GM21447 (cell line): ENCODE measurements around the gene EBPL.

Experiments used
- ATAC-seq: cut with Tn5 transposase; IDR thresholded peaks from one replicate; pipeline ENCODE4 v1.9.1; 2021; ENCODE audit not compliant: unreplicated experiment

The EBPL gene

DNA sequence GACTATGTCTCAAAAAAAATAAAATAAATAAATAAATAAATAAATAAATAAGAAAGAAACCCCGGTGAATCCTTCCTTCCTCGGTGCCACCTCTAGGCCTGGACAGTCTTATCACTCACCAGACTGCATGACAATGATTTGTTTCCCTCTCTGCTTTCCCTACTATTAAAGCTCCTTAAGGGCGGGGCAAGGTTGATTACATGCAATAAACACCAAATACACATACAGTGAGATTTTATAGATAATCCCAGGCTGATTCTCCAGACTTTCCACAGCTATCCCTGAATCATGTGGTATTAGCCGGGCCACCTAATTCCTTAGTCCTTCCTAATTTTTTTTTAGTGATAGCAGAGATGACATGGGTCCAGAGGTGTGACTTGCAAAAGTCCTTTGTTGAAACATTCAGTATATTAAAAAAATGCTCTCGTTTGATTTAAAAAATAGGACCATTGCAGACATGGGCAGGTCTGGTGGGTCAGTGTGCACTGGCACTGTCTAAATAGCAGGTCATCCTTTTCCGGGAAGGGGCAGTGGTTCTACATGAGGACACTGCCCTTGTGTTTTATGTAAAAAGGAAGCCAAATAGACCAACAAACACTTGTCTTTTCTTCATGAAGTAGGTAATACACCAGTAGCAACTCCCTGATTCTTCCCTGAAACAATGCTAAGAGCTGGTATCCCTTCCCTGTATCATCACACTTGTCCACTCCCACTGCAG lies 14.5 kb downstream of the EBPL start:
- no peak for ATAC-seq

DNA sequence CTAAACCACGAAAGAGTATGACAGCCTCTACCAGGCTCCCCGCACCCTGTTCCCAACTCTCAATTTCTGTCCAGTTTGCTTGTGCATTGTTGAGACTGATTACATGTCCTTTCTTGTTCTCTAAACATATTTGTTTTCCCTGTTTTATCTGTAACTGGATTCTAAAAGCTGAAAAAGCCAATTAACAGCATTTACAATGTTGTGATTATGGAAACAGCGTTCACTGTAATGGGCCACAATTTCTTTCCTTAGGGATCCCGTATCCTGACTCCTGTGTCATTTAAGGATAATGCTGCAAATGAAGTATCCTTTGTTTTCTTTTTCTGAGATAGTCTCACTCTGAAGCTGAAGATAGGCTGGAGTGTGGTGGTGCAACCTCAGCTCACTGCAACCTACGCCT lies 20.5 kb downstream of the EBPL start:
- no peak for ATAC-seq

DNA sequence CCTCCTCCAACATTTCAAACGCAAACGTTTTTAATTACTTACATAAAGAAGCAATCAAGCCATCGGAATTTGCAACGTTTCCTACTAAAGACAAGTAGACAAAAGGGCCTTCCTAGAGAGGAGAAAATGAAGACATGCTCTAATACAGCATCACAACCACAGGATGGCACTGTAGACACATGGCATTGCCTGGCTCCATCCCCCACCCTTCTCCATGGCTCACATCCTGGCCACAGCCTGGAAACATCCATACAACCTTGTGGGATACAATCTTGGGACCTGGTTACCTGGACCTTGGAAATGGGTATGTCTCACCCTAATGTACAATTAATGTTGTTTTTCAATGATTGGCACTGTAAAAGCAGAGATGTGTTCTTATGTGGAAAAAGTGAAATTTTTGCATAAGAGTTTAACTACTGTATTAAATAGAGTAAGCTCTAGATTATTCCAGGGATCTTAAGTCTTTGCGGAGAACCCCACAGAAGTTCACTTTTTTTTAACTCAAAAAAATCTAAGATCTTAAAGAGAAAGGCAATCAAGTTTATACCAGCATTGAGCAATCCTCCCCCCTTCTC lies 21.5 kb downstream of the EBPL start:
- no peak for ATAC-seq

DNA sequence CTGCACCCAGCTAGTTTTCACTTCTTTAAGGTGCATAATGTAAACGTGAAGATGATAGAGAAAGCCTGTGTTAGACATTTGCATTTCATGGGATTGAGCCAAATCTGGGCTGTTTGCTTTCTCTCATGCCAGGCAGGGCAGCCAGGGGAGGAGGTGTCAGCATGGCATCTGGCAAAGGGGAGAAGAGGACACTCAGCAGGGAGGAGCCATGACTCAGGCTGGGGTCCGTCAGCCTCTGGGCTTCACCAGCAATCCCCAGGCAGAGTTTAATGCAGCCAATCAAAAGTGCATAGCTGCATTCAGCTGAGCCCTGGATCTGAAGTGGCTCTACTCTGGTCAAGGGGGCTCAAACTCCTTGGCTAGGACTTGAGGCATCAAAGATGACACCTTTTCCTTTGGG lies 23.5 kb downstream of the EBPL start:
- no peak for ATAC-seq

DNA sequence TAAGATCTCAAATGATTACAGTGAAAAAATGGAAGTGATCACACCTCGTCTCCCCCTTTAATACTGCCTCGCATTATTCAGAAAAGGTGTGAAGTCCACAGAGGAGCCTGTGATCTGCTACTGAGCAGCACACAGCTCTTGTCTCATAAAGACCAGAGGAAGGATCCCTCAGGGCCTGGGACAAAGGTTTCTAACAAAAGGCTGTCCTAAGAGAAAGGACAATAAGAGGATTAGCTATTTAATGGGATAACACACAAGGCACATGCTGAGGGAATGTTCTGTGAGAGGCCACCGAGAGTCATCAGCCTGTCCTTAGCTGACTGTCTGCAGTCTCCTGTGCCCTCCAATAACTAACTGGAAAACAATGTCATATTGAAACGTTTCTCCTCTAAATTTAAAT lies 26.7 kb downstream of the EBPL start:
- no peak for ATAC-seq

DNA sequence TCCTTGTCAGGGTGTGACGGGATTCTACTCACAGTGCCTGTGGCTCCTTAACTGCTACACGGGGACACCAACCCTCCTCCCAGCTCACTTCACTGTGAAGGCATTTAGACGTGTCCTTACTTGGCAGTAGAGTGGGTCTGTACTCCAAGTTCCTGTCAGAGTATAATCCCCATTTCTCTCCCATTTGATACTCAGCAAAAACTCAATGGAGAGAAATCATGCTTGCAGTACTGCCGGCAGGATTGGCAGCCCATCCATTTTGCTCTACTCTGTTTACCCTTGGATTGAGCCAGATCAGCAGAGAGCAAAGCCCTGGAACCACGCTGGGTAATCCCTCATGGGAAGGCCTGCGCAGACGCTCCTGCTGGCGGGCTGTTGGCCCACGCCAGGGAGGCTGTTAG lies 34.0 kb downstream of the EBPL start:
- no peak for ATAC-seq

DNA sequence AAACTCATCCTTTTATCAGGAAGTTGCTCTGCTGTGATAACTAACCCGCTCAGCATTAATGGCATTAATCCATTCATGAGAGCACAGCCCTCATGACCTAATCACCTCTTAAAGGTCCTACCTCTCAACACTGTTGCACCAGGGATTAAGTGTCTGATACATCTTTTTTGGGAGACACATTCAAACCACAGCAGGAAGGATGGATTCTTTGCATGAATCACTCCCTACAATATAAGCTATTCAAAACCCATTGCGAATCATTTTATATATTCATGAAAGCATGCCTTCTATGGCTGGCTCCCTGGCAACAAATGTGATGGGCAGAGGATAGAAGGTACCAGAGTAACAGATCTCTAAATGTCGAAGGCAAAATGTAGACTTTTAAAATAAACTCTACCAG lies 35.4 kb downstream of the EBPL start:
- ATAC-seq: no peak

DNA sequence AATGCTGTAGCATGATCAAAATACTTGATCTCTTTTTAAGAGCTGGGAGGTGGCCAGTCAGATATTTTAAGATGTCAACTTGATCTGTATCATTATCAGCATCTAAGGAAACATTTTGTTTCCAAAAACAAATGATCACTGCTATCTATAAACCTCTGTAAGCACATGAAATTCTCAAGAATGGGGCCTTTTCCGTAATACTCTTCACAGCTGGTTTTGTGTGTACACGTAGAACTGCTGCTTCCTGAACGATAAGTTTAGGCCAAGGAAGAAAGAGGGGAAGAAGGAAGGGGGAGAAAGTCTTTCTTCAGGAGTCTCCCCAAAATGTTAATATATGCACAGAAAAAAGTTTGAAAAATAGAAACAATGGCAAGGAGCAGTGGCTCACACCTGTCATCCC lies 37.3 kb downstream of the EBPL start:
- ATAC-seq: no peak

DNA sequence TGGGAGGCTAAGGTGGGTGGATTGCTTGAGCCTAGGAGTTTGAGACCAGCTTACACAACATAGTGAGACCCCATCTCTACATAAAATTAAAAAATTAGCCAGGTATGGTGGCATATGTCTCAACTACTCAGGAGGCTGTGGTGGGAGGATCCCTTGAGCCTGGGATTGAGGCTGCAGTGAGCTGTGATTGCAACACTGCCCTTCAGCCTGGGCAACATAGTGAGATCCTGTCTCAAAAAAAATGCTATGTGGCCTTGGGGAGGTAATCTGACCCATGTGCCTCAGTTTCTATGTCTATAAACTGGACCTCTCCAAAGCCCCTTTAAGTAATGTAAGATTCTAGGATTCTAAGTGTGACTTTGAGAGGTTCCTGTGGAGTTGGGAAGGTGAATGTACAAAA lies 37.8 kb downstream of the EBPL start:
- no peak for ATAC-seq

DNA sequence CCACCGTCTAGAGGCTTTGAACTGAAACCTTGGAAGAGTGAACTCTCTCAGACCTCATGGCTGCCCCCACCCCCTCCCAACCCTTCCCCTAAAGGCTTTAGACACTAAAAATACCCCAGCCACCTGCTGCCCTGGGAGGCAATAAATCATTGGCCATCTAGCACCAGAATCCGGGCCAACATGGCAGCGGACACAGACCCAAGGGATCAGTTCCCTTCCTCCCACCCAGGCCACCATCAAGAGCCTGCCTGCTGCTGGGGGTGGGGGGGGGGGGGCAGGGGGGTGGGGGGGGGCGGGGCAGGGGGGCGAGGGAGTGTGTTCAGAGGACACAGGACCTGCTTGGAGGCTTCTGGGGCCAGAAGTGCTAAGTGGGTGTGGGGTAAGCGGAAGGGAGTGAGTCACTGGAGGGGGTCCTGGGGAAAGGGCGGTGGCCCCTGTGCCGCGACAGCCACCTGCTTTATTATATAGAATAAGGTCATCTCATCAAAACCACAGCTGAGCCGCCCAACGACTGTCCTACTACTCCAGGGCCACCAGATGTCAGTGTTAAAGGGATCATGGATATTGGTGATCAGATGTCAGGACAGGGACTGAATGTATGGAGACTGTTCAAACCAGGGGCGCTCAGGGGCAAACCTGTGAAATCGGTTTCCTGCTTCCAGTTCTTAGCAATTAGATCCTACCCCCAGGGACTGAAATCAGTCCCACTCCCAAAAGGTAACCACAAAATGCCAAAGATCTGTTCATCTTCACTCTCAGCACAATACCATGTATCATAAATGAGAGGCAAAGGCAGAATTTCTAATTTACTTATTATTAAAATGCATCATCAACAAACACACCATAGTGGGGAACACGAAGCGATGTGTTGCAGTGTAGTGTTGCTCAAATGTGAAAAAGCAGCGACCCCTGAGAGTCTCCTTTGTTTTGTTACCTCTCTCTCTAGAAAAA lies 38.7 kb downstream of the EBPL start:
- ATAC-seq: no peak

DNA sequence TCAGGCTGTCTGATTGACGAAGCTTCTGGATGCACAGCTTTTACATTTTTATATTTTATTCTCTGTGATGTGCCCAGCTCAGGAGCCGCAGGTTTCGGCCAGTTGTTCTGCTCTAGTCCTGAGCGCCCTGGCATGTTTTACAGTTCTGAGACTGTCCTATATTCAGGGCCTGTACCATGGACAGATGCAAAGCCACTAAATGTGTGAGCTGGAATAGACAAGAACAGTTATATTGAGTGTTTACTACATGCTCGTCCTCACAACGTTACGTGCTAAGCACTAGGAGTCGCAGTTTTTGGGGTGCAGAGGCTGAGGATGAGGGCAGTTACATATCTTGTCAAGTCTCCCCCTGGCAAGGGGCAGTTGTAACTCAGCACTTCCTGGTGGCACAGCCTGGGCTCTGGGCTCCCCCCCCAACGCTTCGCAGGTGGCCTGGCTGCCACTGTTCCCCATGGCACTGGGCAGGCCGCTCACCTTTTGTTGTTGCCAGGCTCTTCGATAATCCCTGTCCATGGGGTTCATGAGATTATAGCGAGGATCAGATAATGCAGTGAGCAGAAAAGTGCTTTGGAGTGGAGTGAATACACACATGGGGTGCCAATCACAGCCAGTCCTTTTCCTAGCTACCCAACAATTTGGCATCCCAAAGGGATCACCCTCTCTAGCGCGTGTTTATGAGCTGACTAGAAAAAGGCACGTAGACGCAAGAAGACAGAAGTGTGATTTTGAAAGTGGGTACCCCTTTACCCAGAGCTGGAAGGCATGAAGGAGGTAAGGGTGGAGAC lies 39.5 kb downstream of the EBPL start:
- ATAC-seq: no peak

DNA sequence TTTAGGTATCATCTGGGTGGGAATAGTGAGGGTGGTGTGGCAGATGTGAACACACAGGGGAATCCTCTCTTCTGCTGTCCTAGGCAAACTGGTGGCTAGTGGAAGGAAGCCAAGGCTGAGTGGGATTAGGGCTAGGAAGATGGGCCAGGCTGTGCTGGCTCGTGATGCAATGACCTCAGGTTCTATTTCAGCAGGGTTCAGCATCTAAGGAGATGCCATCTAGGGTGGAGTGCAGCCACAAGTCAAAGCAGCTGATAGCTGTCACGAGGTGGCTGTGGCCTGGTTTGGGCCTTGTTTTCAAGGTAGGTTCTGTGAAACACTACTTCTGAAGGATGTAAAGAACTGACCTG lies 41.3 kb downstream of the EBPL start:
- no peak for ATAC-seq

DNA sequence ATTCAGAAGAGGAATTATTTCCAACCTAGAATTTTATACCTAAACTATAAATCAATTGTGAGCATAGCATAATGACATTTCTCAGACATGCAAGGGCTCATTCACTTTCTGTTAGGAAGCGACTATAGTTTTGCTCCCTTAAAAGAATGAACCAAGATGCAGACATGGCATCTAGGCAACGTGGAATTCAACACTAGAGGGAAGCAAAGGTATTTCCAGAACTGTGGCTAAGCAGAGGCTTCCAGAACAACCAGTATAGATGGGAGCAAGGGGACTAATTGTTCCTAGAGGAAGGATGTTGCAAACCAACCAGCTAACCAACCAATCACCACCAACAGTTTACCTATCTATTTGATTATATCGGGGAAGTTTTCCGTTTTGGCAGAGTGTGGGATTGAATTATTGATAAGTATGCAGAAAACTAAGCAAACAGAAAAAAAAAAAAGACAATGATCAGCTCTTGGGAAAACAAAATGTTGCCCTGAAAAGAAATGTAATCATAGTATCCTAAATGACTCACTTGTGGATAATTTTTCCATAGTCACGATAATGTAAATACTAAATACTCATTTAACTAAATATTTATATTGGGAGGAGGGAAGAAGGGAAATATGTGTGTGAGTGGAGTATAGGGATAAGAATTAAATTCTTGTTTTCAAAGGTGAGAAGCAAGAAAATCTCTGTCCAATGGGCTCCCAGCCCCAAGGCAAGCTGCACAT lies 41.9 kb downstream of the EBPL start:
- no peak for ATAC-seq

DNA sequence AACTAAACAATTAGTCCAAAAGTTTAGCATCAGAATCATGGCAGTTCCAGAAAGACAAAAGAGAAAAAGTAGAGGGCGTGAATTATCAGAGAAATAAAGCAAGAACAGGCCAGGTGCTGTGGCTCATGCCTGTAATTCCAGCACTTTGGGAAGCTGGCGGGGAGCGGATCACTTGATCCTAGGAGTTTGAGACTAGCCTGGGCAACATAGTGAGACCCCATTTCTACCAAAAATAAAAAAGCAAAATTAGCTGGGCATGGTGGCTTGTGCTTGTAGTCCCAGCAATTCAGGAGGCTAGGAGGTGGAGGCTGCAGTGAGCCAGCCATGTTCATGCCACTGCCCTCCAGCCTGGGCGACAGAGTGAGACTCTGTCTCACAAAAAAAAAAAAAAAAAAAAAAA lies 44.6 kb downstream of the EBPL start:
- no peak for ATAC-seq

DNA sequence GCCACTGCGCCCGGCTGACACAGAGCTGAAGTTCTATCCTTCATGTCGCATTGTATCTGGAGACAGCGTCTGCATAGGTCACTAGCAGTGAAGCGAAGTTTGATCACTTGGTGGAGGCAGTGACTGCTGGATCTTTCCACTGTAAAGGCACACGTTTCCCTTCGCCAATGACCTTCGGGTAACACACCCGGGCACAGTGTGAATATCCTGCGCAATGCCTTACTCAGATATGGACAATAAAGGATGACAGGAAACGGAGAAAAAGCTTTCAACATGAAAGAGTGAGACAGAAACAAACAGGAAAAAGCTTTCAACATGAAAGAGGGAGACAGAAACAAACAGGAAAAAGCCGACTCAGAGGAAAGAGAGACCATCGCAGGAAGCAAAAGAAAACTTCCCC lies 45.8 kb downstream of the EBPL start:
- ATAC-seq: no peak

DNA sequence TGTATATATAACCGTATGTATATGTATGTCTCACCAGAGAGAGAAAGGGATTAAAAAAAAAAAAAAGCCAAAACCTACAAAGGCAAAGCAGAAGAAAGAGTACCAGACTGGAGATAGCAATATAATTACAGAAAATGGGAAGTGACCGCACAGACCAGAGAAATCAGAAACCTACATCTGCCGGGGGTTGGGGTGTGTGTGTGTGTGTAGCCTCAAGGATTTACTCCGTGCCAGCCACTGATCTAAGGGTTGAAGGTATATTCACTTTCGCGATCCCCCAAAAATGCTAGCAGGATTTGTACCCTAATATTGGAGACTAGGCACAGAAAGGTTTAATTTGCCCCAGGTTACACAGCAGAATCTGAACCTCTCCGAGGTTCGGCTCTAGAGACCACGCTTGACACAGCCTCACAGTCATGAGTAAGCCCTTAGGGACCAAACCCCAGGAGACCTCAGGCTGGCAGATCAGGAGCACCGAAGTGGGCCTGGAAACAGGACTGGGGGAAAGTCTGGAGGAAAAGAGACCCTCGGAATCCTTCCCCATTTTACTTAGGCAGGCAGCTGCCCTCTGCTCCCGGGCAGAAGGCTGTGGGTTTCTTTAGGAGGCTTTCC lies 48.1 kb downstream of the EBPL start:
- peak; percentile 59 for ATAC-seq

DNA sequence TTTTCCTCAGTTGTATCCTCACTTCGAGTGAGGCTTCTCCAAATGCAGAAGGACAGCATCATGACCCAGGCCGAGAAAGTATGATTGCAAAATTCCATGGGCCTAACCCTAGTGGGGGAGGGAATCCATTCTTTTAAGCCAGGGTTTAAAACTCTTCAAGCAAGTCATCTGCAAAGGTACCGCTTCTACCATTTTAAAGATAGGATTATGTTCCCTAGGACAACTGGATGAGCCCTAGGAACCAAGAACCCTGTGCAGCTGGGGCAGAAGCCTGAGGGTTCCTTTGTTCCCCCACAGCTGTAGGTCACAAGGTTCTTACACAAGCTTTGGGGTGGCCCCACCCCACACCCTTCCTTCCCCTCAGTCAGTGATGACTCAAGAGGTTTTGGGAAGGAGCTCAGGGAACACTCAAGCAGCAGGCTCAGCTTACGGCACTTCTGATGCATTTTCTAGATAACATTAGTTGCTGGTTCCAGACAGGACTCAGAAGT lies 49.4 kb downstream of the EBPL start:
- ATAC-seq: no peak

DNA sequence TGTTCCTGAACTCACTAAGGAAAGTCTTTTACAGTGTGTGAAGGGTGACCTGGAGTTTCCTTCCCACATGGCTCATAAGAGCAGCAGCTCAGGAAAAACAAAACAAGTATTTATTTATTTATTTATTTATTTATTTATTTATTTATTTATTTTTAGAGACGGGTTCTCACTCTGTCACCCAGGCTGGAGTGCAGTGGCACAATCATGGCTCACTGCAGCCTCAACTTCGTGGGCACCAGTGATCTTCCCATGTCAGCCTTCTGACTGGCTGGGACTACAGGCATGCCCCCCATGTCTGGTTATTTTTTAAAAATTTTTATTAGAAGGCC lies 52.6 kb downstream of the EBPL start:
- ATAC-seq: no peak

DNA sequence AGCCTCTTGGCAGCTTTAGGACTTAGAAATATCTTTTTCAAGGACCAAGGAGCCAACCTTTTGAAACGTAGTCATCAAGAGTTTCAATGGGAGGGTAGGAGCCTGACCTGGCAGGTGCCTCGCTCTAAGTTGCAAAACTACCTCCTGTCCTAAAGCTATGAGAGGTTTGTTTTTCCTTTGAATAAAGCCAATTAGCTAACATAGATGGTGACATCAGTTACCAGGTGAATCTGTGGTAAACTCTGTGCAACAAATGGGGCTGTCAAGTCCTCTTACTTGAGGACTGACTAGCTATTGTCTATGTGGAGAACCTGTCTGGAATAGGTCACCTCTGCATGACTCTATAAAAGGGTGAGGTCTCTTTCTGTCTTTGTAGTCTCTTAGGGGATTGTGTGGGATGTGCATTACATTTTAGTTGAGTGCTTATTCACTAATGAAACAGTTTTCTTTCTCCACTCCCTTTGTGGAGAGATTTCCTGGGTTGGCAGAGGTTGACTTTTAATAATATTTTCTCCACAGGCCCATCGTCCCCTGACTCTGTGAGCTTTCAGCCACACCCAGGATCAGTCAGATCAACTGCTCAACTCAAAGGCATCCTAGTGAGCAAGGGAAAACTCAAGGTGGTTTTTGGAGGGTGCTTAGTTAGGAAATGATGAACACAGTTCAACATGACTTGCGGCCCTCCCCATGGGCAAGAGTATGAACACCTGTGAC lies 53.1 kb downstream of the EBPL start:
- no peak for ATAC-seq

DNA sequence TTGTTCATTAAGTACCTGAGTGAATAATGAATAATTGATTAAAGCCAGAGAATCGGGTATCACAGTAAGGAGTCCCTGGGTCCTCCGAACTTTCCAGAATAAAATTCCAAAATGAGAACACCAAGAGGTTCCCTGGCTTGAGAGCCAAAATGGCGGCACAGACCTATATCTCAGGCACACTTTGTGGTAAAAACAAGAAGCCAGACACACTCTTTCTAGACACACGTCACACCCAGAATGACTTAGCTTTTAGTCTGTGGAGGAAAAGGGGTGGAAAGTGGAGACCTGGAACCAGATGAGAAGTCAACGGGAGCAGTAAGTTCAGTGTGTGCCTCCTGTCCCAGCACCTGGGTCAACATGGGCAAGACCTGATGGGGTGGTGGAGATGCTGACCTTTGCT lies 54.6 kb downstream of the EBPL start:
- no peak for ATAC-seq
